Muscle layer of colon (tissue), 2 donors: ENCODE data around the gene CFAP410.

Experiments used
- H3K27ac ChIP-seq: one replicate; pipeline ENCODE4 v1.7.0; 2013; ENCODE audit warnings: low read depth, mild to moderate bottlenecking, low read length, moderate library complexity
- H3K27me3 ChIP-seq, 2 donors: one replicate each; pipeline ENCODE4 v1.7.0; 2013; ENCODE audit warnings: low read length in 2 of 2, mild to moderate bottlenecking in 2 of 2; ENCODE audit not compliant: insufficient read depth in 2 of 2, control insufficient read depth in 1 of 2
- H3K36me3 ChIP-seq: one replicate; pipeline ENCODE4 v1.7.0; 2013; ENCODE audit warnings: mild to moderate bottlenecking, low read length; ENCODE audit not compliant: insufficient read depth
- H3K4me1 ChIP-seq: one replicate; pipeline ENCODE4 v1.7.0; 2013; ENCODE audit warnings: mild to moderate bottlenecking, low read length; ENCODE audit not compliant: insufficient read depth
- H3K4me3 ChIP-seq, 2 donors: one replicate each; pipeline ENCODE4 v1.7.0; 2013; ENCODE audit warnings: low read length in 2 of 2, low read depth in 1 of 2, mild to moderate bottlenecking in 1 of 2, moderate library complexity in 1 of 2
- H3K9ac ChIP-seq: one replicate; pipeline ENCODE4 v1.7.0; 2013; ENCODE audit warnings: low read length
- H3K9me3 ChIP-seq: one replicate; pipeline ENCODE4 v1.7.0; 2013; ENCODE audit warnings: mild to moderate bottlenecking, low read length
- donor health status: abdominal sarcoma.
- donor health status: Adenocarcinoma of cecum.

Gene CFAP410

DNA sequence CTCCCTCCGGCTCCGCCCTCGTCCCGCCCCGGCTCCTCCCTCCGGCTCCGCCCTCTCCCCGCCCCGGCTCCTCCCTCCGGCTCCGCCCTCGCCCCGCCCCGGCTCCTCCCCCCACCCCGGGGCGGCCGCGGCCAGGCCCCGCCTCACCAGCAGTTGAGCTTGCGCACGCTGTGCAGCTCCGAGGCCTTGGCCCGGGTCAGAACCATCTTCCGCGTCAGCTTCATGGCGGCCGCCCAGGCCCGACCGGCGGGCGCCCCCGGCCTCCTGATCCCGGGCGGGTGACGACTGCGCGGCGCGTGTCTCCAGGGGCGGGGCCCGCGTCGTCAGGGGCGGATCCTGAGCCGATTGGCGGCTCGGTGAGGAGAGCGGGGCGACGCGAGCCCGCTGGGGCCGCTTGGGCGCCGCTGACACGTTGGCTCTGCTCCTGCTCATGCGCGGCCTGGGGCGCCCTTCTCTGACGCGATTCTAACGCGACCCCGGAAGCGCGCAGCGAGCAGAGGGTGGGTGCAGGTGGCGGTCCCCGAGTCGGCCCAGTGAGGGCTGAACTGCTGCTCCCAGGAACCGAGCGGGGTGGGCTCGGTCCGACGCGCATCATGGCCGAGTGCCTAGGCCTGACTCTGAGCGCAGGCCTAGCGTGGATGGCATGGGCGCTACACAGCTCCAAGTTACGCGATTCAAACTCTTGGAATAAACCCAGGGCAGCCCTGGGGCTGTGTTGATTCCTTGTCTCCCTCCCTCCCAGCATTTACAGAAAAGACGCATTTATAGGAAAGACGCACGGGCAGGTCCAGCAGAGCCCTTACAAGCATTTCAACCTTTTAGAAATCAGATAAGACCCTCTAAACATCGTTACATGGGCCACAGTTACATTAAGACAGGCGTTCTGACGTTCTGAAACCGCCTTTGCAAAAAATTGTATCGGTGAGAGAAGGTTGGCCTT is at the start of gene CFAP410:
Gene CFAP410 (minus strand): TSS at position 420 of the 940 bp plus-strand sequence. CDS start 196 bp downstream, at position 224.
- peaks cover 16% of the 10 kb centered on the region for H3K4me1 ChIP-seq
- peaks cover 9% of the 10 kb centered on the region for H3K36me3 ChIP-seq
- H3K4me3 ChIP-seq: peak within 1 kb of the TSS; percentile 72 to 82
- peak within 1 kb of the TSS; percentile 79 for H3K9ac ChIP-seq
- no peaks in the 10 kb centered on the region for H3K27me3 ChIP-seq
- no peaks in the 10 kb centered on the region for H3K9me3 ChIP-seq
- H3K27ac ChIP-seq: peak within 1 kb of the TSS; percentile 98

DNA sequence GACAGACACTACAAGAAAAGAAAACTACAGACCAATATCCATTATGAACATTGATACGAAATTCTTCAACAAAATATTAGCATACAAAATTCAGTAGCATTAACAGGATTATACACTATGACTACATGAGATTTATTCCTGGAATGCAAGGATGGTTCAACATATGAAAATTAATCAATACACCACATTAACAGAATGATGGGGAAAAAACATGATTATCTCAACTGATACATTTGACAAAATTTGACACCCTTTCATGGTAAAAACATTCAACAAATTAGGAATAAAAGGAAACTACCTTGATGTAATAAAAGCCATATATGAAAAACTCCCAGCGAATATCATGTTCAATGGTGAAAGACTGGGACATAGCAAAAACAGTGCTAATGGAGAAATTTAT is 45.8 kb upstream of the CFAP410 start:
- Histone ChIP-seq H3K9ac (no peak overlapping the region), H3K9me3 (no peaks in the 10 kb centered on the region), H3K27me3 (no peaks in the 10 kb centered on the region), H3K27ac (no peak overlapping the region), H3K36me3 (no peaks in the 10 kb centered on the region), H3K4me3 (no peak overlapping the region), H3K4me1 (no peaks in the 10 kb centered on the region)

DNA sequence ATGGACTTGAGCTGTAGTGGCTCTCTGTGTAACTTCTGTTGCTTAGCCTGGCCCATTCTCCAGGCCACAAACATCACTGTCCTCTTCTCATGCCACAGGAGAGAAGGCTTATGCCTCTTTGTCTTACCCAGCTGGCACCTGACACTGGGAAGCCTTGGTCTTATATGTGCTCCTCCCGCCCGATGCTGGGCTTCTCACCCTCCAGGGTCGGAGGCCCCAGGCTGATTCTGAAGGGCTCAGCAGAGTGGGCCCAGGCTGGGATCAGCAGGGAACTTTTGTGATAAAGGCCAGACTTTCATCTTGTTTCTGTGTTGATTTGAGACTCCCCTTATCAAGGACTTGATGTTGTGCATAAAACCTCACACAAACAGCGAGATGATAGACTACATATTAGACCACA is 44.0 kb upstream of the CFAP410 start:
- Histone ChIP-seq H3K27ac (no peak overlapping the region), H3K27me3 (peaks cover 0 to 5% of the 10 kb centered on the region in 2 donors), H3K36me3 (no peaks in the 10 kb centered on the region), H3K9me3 (no peaks in the 10 kb centered on the region), H3K4me1 (no peaks in the 10 kb centered on the region), H3K9ac (no peak overlapping the region), H3K4me3 (no peak overlapping the region)

DNA sequence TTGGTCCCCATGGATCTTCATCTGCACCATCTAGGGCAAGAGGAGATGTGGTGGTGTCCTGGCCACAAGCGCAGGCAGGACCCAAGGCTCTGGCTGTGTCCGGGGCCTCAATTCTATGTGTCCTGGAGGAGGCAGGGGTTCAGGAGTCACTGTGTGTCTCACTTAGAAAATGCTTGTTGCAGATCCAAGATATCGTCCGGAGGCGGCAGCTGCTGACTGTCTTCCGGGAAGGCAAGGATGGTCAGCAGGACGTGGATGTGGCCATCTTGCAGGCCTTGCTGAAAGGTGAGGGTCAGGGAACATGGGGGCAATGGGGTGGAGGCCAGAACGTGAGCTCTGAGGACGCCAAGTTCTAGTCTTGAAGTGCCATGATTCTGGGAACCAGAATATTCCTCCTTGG is 43.3 kb upstream of the CFAP410 start:
- H3K27me3 ChIP-seq: peaks cover 0 to 9% of the 10 kb centered on the region in 2 donors
- no peak overlapping the region for H3K9ac ChIP-seq
- H3K27ac ChIP-seq: no peak overlapping the region
- H3K4me1 ChIP-seq: no peaks in the 10 kb centered on the region
- H3K4me3 ChIP-seq: no peak overlapping the region
- H3K9me3 ChIP-seq: no peaks in the 10 kb centered on the region
- H3K36me3 ChIP-seq: no peaks in the 10 kb centered on the region

DNA sequence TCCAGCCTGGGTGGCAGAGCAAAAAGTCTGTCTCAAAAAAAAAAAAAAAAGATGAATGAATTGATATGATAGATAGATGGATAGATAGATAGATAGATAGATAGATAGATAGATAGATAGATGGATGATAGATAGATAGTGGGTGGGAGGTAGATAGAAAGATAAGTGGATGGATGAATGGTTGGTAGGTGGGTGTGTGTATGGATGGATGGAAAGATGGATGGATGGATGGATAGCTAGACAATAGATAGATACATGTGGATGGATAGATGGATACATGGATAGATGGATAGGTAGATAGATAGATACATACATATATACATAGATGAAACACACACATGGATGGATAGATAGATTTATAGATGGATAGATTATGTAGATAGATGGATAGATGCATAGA is 42.7 kb upstream of the CFAP410 start:
- no peak overlapping the region for H3K4me3 ChIP-seq
- no peaks in the 10 kb centered on the region for H3K4me1 ChIP-seq
- no peak overlapping the region for H3K9ac ChIP-seq
- no peaks in the 10 kb centered on the region for H3K9me3 ChIP-seq
- no peaks in the 10 kb centered on the region for H3K36me3 ChIP-seq
- peaks cover 0 to 13% of the 10 kb centered on the region in 2 donors for H3K27me3 ChIP-seq
- no peak overlapping the region for H3K27ac ChIP-seq

DNA sequence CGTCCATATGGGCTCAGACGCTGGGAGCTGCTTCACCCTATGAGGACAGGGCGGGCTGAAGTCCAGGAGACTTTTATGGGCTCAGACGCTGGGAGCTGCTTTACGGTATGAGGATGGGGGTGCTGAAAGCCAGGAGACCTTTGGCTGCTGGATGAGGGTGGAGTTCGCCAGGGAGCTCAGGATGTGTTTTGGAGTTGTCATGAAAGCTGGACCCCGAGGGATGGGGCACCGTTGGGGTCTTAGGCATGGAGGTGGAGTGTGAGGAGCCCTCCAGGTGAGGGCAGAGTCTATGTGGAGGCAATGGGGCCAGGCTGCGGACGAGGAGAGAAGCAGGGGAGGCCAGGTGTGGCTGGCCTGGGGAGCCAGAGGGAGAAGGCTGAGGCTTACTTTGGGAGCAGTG is 41.7 kb upstream of the CFAP410 start:
- Histone ChIP-seq H3K4me1 (no peaks in the 10 kb centered on the region), H3K4me3 (no peak overlapping the region), H3K9me3 (no peaks in the 10 kb centered on the region), H3K9ac (no peak overlapping the region), H3K27me3 (peaks cover 0 to 22% of the 10 kb centered on the region in 2 donors), H3K36me3 (no peaks in the 10 kb centered on the region), H3K27ac (no peak overlapping the region)

DNA sequence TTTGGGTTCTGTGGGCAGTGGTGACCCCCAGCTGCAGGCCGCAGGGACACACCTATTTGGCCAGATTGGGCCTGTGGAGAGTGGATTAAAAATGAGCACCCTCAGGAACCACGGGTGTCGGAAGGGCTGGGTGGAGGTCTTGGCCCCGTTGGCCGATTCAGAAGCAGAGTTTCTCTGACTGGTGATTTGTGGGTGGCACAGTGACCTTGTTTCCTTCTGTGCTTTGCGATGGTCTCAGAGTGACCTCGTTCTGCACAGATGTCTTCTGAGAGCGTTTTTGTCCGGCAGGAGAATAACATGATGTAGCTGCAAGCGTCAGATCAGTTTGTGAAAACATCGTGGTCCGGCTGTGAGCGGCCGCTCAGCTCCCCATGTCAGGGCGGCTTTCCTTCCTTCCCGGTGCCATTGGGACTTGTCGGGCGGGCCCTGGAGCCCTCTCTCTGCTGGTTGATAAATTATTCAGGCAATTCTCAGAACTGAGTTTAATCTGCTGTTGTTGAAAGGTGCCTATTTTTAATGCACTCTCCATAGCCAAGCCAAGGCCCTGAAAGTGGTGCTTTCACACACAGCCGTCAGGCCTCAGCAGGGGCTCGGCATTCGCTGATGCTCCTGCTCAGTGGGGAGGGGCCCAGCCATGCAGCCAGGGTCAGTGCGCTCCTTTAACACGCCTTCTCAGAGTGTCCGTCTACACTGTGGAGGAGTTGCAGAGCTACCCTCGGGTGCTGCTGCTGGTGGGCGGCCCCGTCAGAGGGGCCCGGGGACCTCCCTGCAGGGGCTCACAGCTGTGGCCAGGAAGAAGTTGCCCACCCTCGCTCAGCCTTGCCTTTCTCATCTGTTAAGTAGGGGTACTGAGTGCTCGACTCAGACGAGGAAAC is 41.0 kb upstream of the CFAP410 start:
- no peaks in the 10 kb centered on the region for H3K9me3 ChIP-seq
- H3K27ac ChIP-seq: no peak overlapping the region
- no peaks in the 10 kb centered on the region for H3K4me1 ChIP-seq
- H3K36me3 ChIP-seq: no peaks in the 10 kb centered on the region
- peaks cover 0 to 25% of the 10 kb centered on the region in 2 donors for H3K27me3 ChIP-seq
- H3K4me3 ChIP-seq: no peak overlapping the region
- no peak overlapping the region for H3K9ac ChIP-seq

DNA sequence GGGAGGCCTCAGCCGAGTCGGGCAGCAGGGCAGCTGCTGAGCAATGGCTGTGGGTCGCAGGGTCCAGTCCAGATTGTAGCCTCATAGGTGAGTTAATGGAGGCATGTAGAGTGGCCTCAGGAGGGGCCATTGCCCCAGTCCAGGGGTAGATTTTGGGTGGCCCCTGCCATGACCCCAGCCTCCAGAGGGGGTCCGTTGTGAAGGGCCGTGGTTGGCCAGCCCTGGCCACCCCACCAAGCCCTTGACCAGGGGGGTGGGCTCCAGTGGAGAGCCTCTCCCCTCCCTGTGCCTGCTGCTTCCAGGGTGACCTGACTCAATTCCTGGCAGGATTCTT is 40.3 kb upstream of the CFAP410 start:
- Histone ChIP-seq H3K4me1 (no peaks in the 10 kb centered on the region), H3K9me3 (no peaks in the 10 kb centered on the region), H3K27me3 (peaks cover 0 to 25% of the 10 kb centered on the region in 2 donors), H3K27ac (no peak overlapping the region), H3K36me3 (no peaks in the 10 kb centered on the region), H3K4me3 (no peak overlapping the region), H3K9ac (no peak overlapping the region)

DNA sequence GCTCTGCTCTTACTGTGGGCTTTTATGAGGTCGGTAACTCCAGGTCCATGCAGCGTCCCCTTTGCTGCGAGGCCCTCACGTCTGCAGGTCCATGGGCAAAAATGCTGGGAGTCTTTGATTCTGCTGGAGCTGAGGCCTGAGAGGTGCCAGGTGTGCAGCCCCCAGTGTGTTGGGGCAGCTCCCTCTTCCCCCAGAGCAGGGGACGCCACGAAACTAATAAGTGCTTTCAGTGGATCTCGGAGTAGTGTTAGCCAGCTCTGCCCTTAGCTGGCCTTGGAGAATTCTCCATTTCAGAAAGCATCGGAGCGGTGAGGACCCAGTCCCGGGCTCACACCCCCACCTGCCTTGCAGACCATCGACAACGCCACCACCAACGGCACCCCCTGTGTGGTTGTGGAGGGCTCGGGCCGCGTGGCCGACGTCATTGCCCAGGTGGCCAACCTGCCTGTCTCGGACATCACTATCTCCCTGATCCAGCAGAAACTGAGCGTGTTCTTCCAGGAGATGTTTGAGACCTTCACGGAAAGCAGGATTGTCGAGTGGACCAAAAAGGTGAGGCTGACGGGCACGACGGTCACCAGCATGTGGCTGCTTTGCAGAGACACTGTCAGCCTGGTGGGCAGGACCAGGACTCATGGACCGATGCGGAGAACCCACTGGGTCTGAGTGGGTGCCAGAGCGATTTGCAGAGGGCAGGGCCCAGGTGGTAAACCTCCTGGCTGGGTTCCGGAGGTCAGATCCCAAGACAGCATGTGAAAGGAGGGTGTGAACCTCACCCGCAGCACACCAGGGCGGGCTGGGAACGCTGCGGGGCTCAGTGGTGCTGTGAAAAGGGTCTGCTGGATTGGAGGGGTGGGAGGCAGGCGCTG is 39.7 kb upstream of the CFAP410 start:
- Histone ChIP-seq H3K9ac (no peak overlapping the region), H3K4me1 (no peaks in the 10 kb centered on the region), H3K27me3 (peaks cover 0 to 25% of the 10 kb centered on the region in 2 donors), H3K9me3 (no peaks in the 10 kb centered on the region), H3K27ac (no peak overlapping the region), H3K4me3 (no peak overlapping the region), H3K36me3 (no peaks in the 10 kb centered on the region)

DNA sequence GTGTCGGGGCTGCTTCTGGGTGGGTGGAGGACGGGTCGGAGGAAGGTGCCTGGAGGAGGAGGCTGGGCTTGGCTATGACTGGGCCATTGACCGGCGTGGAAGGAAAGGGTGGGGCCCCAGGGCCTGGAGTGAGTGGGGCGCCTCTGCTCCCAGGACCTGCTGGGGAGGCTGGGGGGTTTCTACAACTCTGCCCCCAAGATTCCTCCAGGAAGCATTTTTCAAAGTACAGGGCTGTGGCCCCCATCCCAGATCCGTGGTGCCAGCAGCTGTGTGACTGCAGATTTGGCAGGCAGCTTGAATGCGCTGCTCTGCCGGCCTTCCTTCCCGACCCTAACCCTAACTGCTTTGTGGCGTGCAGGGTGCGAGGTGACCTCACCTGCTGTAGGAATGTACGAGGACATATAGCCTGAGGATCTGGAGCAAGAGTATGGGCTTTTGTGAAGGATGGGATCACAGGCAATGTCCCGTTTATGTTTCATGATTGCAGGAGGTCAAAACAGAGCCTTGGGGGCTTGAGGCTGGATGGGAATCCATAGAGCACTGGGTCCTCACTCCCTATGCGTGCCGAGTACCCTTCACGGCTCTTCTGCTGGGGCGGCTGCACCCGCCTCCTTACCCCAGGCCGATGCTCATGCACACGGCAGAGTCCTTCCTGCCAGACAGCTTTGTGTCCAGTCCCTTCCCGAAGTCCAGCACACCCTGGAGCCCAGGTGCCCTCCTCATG is 38.9 kb upstream of the CFAP410 start:
- Histone ChIP-seq H3K4me1 (no peaks in the 10 kb centered on the region), H3K27ac (no peak overlapping the region), H3K9me3 (no peaks in the 10 kb centered on the region), H3K9ac (no peak overlapping the region), H3K27me3 (peaks cover 0 to 25% of the 10 kb centered on the region in 2 donors), H3K4me3 (no peak overlapping the region), H3K36me3 (no peaks in the 10 kb centered on the region)
